Measurements from ENCODE around the gene MYO9B.
"Not testable (repeated sequence)": the region's sequence is repeated elsewhere in the genome, so short reads cannot be mapped to it uniquely, and the experiment has no call there.

The MYO9B gene

GRCh38 chr19:17185590-17185989 lies 110.0 kb downstream of the MYO9B start:
- no peak overlapping the region for H3K27ac Mint-ChIP-seq
- H3K4me3 Mint-ChIP-seq: no peak overlapping the region
- H3K4me1 Mint-ChIP-seq: peaks cover 18% of the 10 kb centered on the region
- no peaks in the 10 kb centered on the region for H3K27me3 Mint-ChIP-seq
- no peaks in the 10 kb centered on the region for H3K9me3 Mint-ChIP-seq
- peaks cover 9% of the 10 kb centered on the region for H3K36me3 Mint-ChIP-seq

DNA sequence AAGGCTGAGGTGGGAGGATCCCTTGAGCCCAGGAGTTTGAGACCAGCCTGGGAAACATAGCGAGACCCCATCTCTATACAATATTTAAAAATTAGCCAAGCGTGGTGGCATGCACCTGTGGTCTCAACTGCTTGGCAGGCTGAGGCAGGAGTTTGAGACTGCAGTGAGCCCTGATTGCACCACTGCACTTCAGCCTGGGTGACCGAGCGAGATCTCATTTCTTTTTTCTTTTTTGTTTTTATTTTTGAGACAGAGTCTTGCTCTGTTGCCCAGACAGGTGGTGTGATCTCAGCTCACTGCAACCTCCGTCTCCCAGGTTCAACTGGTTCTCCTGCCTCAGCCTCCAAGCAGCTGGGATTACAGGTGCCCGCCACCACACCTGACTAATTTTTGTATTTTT lies 116.2 kb downstream of the MYO9B start:
- not testable (repeated sequence) for H3K36me3 Mint-ChIP-seq, H3K27me3 Mint-ChIP-seq, H3K4me1 Mint-ChIP-seq, H3K9me3 Mint-ChIP-seq, H3K27ac Mint-ChIP-seq, H3K4me3 Mint-ChIP-seq

DNA sequence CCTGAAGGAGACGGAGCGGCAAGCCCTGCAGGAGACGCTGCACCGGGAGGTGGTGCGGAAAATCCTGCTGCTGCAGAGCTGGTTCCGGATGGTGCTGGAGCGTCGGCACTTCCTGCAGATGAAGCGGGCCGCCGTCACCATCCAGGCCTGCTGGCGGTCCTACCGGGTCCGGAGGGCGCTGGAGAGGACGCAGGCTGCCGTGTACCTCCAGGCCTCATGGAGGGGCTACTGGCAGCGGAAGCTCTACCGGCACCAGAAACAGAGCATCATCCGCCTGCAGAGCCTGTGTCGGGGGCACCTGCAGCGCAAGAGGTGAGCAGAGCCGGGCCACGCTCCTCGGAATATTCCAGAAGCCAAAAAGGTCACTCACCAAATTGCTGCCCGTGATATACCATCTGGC lies 117.2 kb downstream of the MYO9B start:
- Mint-ChIP-seq H3K4me1 (no peaks in the 10 kb centered on the region), H3K9me3 (no peaks in the 10 kb centered on the region), H3K36me3 (peaks cover 13% of the 10 kb centered on the region), H3K4me3 (no peak overlapping the region), H3K27ac (no peak overlapping the region), H3K27me3 (no peaks in the 10 kb centered on the region)

DNA sequence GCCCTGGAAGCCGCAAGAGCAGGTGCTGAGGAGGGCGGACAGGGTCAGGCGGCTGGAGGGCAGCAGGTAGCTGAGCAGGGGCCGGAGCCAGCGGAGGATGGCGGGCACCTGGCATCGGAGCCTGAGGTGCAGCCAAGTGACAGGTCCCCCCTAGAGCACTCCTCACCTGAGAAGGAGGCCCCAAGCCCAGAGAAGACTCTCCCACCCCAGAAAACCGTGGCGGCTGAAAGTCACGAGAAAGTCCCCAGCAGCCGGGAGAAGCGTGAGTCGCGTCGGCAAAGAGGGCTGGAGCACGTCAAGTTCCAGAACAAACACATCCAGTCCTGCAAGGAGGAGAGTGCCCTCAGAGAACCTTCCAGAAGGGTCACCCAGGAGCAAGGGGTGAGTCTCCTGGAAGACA lies 119.0 kb downstream of the MYO9B start:
- no peak overlapping the region for H3K27ac Mint-ChIP-seq
- no peaks in the 10 kb centered on the region for H3K27me3 Mint-ChIP-seq
- no peak overlapping the region for H3K4me3 Mint-ChIP-seq
- H3K36me3 Mint-ChIP-seq: peaks cover 17% of the 10 kb centered on the region
- no peaks in the 10 kb centered on the region for H3K4me1 Mint-ChIP-seq
- no peaks in the 10 kb centered on the region for H3K9me3 Mint-ChIP-seq

DNA sequence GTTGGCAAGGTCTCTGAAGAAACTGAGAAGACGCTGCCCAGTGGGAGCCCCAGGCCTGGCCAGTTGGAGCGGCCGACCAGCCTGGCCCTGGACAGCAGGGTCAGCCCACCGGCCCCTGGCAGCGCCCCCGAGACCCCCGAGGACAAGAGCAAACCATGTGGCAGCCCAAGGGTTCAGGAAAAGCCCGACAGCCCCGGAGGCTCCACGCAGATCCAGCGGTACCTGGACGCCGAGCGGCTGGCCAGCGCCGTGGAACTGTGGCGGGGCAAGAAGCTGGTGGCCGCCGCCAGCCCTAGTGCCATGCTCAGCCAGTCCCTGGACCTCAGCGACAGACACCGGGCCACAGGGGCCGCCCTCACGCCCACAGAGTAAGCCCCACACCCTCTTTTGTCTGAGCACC lies 119.5 kb downstream of the MYO9B start:
- H3K9me3 Mint-ChIP-seq: no peaks in the 10 kb centered on the region
- peaks cover 17% of the 10 kb centered on the region for H3K36me3 Mint-ChIP-seq
- H3K4me1 Mint-ChIP-seq: no peaks in the 10 kb centered on the region
- no peak overlapping the region for H3K27ac Mint-ChIP-seq
- no peak overlapping the region for H3K4me3 Mint-ChIP-seq
- H3K27me3 Mint-ChIP-seq: no peaks in the 10 kb centered on the region

DNA sequence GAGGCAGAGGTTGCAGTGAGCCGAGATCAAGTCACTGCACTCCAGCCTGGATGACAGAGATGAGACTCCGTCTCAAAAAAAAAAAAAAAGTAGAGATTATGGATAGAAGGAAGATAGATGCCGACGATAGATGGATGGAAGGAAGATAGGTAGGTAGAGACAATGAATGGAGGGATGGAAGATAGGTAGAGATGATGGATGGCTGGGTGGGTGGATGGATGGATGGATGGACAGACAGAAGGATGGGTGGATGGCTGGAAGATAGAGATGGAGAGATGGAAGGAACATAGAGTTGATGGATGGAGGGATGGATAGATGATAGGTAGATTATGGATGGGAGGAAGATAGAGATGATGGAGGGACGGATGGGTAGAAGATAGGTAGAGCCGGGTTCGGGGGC lies 121.0 kb downstream of the MYO9B start:
- Mint-ChIP-seq H3K4me3 (no peak overlapping the region), H3K36me3 (peaks cover 17% of the 10 kb centered on the region), H3K27me3 (no peaks in the 10 kb centered on the region), H3K9me3 (no peaks in the 10 kb centered on the region), H3K4me1 (no peaks in the 10 kb centered on the region), H3K27ac (peak overlapping the region; percentile 37)

DNA sequence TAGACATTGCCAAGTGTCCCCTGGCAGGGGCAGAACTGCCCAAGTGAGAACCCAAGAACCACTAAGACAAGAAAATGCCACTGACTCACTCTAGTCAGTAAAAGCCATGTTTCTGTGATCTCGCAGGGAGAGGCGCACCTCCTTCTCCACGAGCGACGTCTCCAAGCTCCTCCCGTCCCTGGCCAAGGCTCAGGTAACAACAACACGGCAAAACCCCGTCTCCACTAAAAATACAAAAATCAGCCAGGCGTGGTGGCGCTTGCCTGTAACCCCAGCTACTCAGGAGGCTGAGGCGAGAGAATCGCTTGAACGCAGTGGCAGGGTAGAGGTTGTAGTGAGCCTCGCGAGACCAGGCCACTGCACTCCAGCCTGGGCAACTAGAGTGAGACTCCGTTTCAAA lies 122.1 kb downstream of the MYO9B start:
- Mint-ChIP-seq H3K9me3 (no peaks in the 10 kb centered on the region), H3K36me3 (peaks cover 23% of the 10 kb centered on the region), H3K27me3 (no peaks in the 10 kb centered on the region), H3K27ac (no peak overlapping the region), H3K4me1 (no peaks in the 10 kb centered on the region), H3K4me3 (no peak overlapping the region)

- Mint-ChIP-seq H3K27me3 (no peaks in the 10 kb centered on the region), H3K27ac (no peak overlapping the region), H3K4me3 (no peak overlapping the region), H3K4me1 (no peaks in the 10 kb centered on the region), H3K9me3 (no peaks in the 10 kb centered on the region), H3K36me3 (peaks cover 24% of the 10 kb centered on the region)
These were observed 125.0 kb downstream of the MYO9B start for GRCh38 chr19:17200408-17201079.

- no peaks in the 10 kb centered on the region for H3K27me3 Mint-ChIP-seq
- H3K27ac Mint-ChIP-seq: no peak overlapping the region
- no peaks in the 10 kb centered on the region for H3K4me1 Mint-ChIP-seq
- H3K4me3 Mint-ChIP-seq: no peak overlapping the region
- H3K36me3 Mint-ChIP-seq: peaks cover 19% of the 10 kb centered on the region
- no peaks in the 10 kb centered on the region for H3K9me3 Mint-ChIP-seq
These were observed 126.7 kb downstream of the MYO9B start for GRCh38 chr19:17202249-17202648.

- no peaks in the 10 kb centered on the region for H3K9me3 Mint-ChIP-seq
- no peak overlapping the region for H3K4me3 Mint-ChIP-seq
- H3K27me3 Mint-ChIP-seq: no peaks in the 10 kb centered on the region
- no peaks in the 10 kb centered on the region for H3K4me1 Mint-ChIP-seq
- H3K36me3 Mint-ChIP-seq: peaks cover 18% of the 10 kb centered on the region
- H3K27ac Mint-ChIP-seq: no peak overlapping the region
These were observed 127.1 kb downstream of the MYO9B start for GRCh38 chr19:17202713-17203112.

DNA sequence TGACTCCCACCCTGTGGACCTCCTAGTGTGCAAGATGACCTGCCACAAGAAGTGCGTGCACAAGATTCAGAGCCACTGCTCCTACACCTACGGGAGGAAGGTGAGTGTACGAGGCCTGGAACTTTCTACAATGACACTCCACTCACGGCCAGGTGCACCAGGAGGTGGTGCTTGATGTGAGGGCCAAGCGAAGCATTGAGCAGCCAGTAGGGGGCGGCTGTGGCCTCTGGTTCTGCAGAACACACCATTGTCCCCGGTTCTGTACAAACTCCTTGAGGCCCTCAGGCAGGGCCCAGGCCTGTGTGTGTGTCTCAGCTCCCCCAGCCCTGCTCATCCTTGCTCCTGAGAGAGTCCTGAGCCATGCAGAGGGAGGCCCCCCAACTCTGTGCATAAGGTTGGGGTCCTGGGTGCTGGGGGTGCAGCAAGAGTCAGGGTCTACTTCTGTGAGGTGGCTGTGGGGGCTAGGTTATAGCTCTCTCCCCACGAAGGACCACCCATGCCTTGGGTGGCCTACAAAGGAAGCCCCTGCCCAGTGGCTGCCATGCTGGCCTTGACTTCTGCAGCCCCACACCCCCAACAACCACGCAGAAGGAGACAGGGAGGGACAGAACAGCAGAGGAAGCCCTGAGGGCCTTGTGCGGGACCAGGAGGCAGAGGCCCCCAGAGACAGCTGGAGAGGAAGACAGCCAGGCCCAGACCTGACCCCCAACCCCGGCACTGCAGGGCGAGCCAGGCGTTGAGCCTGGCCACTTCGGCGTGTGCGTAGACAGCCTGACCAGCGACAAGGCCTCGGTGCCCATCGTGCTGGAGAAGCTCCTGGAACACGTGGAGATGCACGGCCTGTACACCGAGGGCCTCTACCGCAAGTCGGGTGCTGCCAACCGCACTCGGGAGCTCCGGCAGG lies 129.9 kb downstream of the MYO9B start:
- no peaks in the 10 kb centered on the region for H3K27me3 Mint-ChIP-seq
- H3K27ac Mint-ChIP-seq: no peak overlapping the region
- no peak overlapping the region for H3K4me3 Mint-ChIP-seq
- H3K4me1 Mint-ChIP-seq: peaks cover 6% of the 10 kb centered on the region
- H3K36me3 Mint-ChIP-seq: peaks cover 15% of the 10 kb centered on the region
- H3K9me3 Mint-ChIP-seq: no peaks in the 10 kb centered on the region

GRCh38 chr19:17206736-17207581 lies 131.4 kb downstream of the MYO9B start:
- Mint-ChIP-seq H3K4me3 (no peak overlapping the region), H3K27me3 (no peaks in the 10 kb centered on the region), H3K9me3 (no peaks in the 10 kb centered on the region), H3K4me1 (peaks cover 6% of the 10 kb centered on the region), H3K27ac (no peak overlapping the region), H3K36me3 (peaks cover 14% of the 10 kb centered on the region)

DNA sequence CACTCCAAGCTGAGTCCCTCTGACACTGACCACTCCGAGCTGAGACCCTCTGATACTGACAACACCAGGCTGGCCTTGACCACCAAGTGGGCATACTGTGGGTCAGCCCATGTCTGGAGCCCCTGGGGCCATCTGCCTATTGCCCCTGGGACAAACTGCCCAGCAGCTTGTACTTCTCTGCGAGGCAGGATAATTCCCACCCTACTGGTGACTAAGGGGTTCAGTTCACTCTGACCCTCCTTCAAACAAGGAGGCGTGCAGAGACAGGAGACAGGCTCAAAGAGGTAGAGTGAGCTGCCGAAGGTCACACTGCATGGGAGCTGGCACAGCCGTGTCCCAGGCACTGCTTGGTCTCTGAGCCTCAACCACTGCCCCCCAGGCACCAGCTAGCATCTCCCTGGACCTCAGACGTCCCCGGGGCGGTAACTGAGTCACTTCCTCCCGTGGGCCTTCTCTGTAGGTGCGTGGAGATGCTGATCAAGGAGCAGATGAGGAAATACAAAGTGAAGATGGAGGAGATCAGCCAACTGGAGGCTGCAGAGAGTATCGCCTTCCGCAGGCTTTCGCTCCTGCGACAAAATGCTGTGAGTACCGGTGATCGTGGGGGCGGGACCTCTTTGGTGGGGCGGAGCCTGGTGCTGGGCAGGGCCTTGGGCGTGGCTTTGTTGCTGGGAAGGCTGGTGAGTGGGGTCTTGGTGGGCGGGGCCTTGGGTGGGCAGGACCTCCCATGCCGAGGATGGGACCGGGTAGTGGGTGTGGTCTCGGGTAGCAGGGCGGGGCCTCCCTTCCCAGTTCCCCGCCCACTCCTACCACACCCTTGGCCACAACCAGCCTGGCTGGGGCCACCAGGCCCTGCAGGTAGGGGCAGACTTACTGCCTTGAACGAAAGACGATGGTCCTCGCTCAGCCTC lies 133.8 kb downstream of the MYO9B start:
- Mint-ChIP-seq H3K36me3 (peaks cover 9% of the 10 kb centered on the region), H3K27ac (peak overlapping the region; percentile 77), H3K4me3 (no peak overlapping the region)

DNA sequence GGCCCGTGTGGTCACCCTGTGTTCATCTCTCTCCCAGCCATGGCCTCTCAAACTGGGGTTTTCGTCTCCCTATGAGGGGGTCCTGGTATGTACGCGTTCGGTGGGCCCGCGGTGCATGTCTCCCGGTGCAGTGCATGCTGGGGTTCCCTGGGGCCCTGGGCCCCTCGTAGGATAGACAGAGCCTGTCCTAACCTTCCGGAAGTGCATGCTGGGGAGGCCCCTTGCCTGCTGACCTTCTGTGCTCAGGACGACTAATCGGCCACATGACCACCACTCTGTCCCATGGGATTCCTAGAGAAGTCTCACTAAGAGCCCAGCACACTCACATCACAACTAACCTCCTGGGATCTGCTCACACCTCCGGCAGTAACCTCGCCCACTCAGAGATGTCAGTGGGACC lies 134.7 kb downstream of the MYO9B start:
- Mint-ChIP-seq H3K27me3 (no peaks in the 10 kb centered on the region), H3K4me1 (peaks cover 14% of the 10 kb centered on the region), H3K36me3 (peaks cover 12% of the 10 kb centered on the region), H3K9me3 (no peaks in the 10 kb centered on the region), H3K27ac (no peak overlapping the region), H3K4me3 (no peak overlapping the region)

More for the DNA sequence above, 133.8 kb downstream of the MYO9B start:
- H3K4me1 Mint-ChIP-seq: peaks cover 7% of the 10 kb centered on the region
- no peaks in the 10 kb centered on the region for H3K27me3 Mint-ChIP-seq
- H3K9me3 Mint-ChIP-seq: no peaks in the 10 kb centered on the region

All from activated naive CD4-positive, alpha-beta T cell treated with anti-CD3 and anti-CD28 coated beads, Interleukin-2, amount 50 U/mL, for 24 hours (primary cell).